ENCODE results near the gene MARCHF11.
A peak's percentile ranks its signal among the peaks of the same experiment; 100 is the strongest.

MARCHF11 gene

GRCh38 chr5:16179511-16179935 is at the start of gene MARCHF11:
TSS of gene MARCHF11 (minus strand) at chr5:16179791. CDS start at chr5:16179575, 216 bp downstream.
- DNase-seq (ENCODE audit: low read depth) = no peak

- DNase-seq (ENCODE audit: low read depth) = no peak
Observed at GRCh38 chr5:16225927-16226326, 46.3 kb upstream of the MARCHF11 start.

GRCh38 chr5:16192311-16192710 is 12.7 kb upstream of the MARCHF11 start:
- no peak for DNase-seq (ENCODE audit: low read depth)

- no peak for DNase-seq (ENCODE audit: low read depth)
Observed at GRCh38 chr5:16180789-16181082, 1.1 kb upstream of the MARCHF11 start.

GRCh38 chr5:16179936-16180788 is 571 bp upstream of the MARCHF11 start:
- DNase-seq (ENCODE audit: low read depth) = no peak

GRCh38 chr5:16178745-16179372 is 732 bp downstream of the MARCHF11 start:
- peak; percentile 6 for DNase-seq (ENCODE audit: low read depth)

- DNase-seq (ENCODE audit: low read depth) = no peak
Observed at GRCh38 chr5:16169550-16169949, 10.0 kb downstream of the MARCHF11 start.

- DNase-seq (ENCODE audit: low read depth) = no peak
Observed at GRCh38 chr5:16160706-16161105, 18.9 kb downstream of the MARCHF11 start.

- no peak for DNase-seq (ENCODE audit: low read depth)
Observed at GRCh38 chr5:16159636-16160035, 20.0 kb downstream of the MARCHF11 start.

- no peak for DNase-seq (ENCODE audit: low read depth)
Observed at GRCh38 chr5:16156152-16156551, 23.4 kb downstream of the MARCHF11 start.

- DNase-seq (ENCODE audit: low read depth) = no peak
Observed at GRCh38 chr5:16152601-16153568, 26.7 kb downstream of the MARCHF11 start.

- DNase-seq (ENCODE audit: low read depth) = no peak
Observed at GRCh38 chr5:16149621-16150020, 30.0 kb downstream of the MARCHF11 start.

GRCh38 chr5:16147179-16147900 is 32.3 kb downstream of the MARCHF11 start:
- DNase-seq (ENCODE audit: low read depth) = no peak

GRCh38 chr5:16144416-16144815 is 35.2 kb downstream of the MARCHF11 start:
- DNase-seq (ENCODE audit: low read depth) = no peak

- no peak for DNase-seq (ENCODE audit: low read depth)
Observed at GRCh38 chr5:16143361-16144049, 36.1 kb downstream of the MARCHF11 start.

- no peak for DNase-seq (ENCODE audit: low read depth)
Observed at GRCh38 chr5:16140944-16141343, 38.6 kb downstream of the MARCHF11 start.

GRCh38 chr5:16140417-16140816 is 39.2 kb downstream of the MARCHF11 start:
- DNase-seq (ENCODE audit: low read depth) = no peak

- DNase-seq (ENCODE audit: low read depth) = no peak
Observed at GRCh38 chr5:16137177-16137576, 42.4 kb downstream of the MARCHF11 start.

- DNase-seq (ENCODE audit: low read depth) = no peak
Observed at GRCh38 chr5:16135506-16135905, 44.1 kb downstream of the MARCHF11 start.

GRCh38 chr5:16135003-16135402 is 44.6 kb downstream of the MARCHF11 start:
- DNase-seq (ENCODE audit: low read depth) = no peak

GRCh38 chr5:16134204-16134603 is 45.4 kb downstream of the MARCHF11 start:
- no peak for DNase-seq (ENCODE audit: low read depth)
